ENCODE data around the gene TBC1D22B.

TBC1D22B gene

DNA sequence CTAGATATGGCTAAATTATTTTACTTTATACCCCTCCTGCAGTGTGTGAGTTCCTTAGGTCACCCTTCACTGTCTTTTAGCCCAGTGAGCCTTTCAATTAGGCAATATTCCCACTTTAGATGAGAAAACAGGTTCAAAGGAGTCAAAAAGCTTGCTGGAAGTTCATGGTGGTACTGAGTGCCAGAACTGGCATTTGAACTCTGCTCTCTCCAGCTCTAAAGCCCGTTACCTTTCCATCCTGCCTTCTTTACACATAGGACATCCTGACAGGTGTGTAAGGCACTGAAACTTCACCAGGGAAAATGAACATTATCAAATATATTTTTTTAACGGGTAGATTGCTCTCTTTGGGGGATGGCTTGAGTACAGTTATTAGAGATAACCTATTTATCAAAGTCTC, 11.5 kb downstream of the TBC1D22B start:
- Histone ChIP-seq H2AFZ (ENCODE audit: low read length, unreplicated experiment) (no peak overlapping the region), H3K4me3 (ENCODE audit: low read depth, low read length) (no peak overlapping the region), H3K4me1 (ENCODE audit: control insufficient read depth, insufficient read depth, low read length, unreplicated experiment) (no peaks in the 10 kb centered on the region), H3K79me2 (ENCODE audit: control insufficient read depth, insufficient read depth, low read length, unreplicated experiment) (no peaks in the 10 kb centered on the region), H3K27ac (ENCODE audit: low read depth, low read length) (no peak overlapping the region), H3K27me3 (ENCODE audit: insufficient read depth, low read length) (no peaks in the 10 kb centered on the region), H3K36me3 (ENCODE audit: insufficient read depth, low read length) (peaks cover 24% of the 10 kb centered on the region)

DNA sequence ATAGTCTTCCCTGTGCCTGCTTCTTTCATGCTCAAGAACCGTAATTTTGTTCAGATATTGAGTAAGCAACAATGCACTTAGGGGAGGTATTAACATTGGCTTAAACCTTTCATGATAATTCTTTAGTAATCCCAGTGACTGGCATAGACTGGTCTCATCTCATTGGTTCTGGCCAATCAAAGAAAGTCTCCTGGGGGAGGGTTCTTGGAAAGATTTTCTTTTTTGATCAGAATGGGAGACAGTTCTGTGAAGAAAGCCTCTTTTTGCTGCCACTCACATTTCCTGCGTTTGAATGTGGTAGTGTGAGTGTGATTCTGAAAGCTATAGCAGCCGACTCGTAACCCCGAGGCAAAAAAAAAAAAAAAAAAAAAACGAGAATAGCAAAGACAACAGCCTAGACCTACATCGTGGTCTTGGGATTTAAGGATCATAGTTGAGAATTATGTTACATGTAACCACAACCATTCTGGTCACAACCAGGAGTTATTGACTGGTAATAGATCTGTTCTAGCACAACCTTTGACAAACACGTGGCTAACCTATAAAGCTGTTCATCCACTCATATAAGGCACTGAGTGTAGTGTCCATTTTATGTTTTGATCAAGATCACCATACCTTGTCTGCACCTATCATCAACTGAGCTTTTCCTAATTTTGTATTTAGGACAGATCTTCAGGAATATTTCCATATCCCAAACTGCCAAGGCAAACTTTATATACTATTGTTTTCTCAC, 15.4 kb downstream of the TBC1D22B start:
- 0 out of 2 replicates have a peak, but pooled peaks cover 5% of the 10 kb centered on the region for H3K36me3 ChIP-seq (ENCODE audit: insufficient read depth, low read length)
- H3K27ac ChIP-seq (ENCODE audit: low read depth, low read length) = no peak overlapping the region
- no peaks in the 10 kb centered on the region for H3K79me2 ChIP-seq (ENCODE audit: control insufficient read depth, insufficient read depth, low read length, unreplicated experiment)
- H2AFZ ChIP-seq (ENCODE audit: low read length, unreplicated experiment) = no peak overlapping the region
- no peaks in the 10 kb centered on the region for H3K27me3 ChIP-seq (ENCODE audit: insufficient read depth, low read length)
- H3K4me1 ChIP-seq (ENCODE audit: control insufficient read depth, insufficient read depth, low read length, unreplicated experiment) = no peaks in the 10 kb centered on the region
- H3K4me3 ChIP-seq (ENCODE audit: low read depth, low read length) = no peak overlapping the region

DNA sequence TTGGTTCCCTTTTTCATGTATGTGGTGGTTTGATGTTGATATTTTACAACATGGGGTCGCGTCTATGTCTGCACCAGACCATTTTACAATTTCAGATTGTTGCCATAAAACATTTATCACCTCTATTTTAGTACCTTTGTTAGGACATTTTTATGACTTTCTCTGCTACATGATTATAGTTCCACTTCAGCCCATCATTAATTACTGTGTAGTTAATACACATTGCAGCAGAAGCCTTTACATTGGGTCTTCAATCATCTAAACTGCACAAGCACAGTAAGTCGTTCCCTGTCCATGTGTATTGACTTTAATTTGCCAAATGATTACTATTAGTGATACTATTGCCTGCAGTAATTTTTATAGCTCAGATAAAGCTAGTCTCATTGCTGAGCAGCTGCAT, 16.1 kb downstream of the TBC1D22B start:
- Histone ChIP-seq H3K36me3 (ENCODE audit: insufficient read depth, low read length) (0 out of 2 replicates have a peak, but pooled peaks cover 4% of the 10 kb centered on the region), H3K4me1 (ENCODE audit: control insufficient read depth, insufficient read depth, low read length, unreplicated experiment) (no peaks in the 10 kb centered on the region), H2AFZ (ENCODE audit: low read length, unreplicated experiment) (no peak overlapping the region), H3K79me2 (ENCODE audit: control insufficient read depth, insufficient read depth, low read length, unreplicated experiment) (no peaks in the 10 kb centered on the region), H3K27me3 (ENCODE audit: insufficient read depth, low read length) (no peaks in the 10 kb centered on the region), H3K27ac (ENCODE audit: low read depth, low read length) (no peak overlapping the region), H3K4me3 (ENCODE audit: low read depth, low read length) (no peak overlapping the region)

DNA sequence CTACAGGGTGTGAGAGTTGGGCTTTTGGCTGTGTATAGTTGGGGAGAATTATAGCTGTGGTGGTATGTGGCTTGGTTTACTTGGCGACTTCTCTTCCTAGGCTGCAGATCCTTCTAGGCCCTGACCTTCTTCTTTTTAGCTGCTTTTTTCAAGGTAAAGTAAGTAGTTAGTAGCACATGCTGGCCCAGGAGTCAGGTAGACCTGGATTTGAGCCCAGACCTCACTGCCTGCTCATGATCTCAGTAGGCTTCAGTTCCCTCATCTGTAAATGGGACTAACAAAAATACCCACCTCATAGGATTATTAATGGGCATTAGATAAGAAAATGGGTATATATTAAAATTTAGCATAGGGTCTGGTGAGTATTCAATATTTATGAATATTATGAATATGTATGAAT, 17.8 kb downstream of the TBC1D22B start:
- Histone ChIP-seq H3K36me3 (ENCODE audit: insufficient read depth, low read length) (no peaks in the 10 kb centered on the region), H3K79me2 (ENCODE audit: control insufficient read depth, insufficient read depth, low read length, unreplicated experiment) (no peaks in the 10 kb centered on the region), H2AFZ (ENCODE audit: low read length, unreplicated experiment) (no peak overlapping the region), H3K27me3 (ENCODE audit: insufficient read depth, low read length) (no peaks in the 10 kb centered on the region), H3K27ac (ENCODE audit: low read depth, low read length) (no peak overlapping the region), H3K4me1 (ENCODE audit: control insufficient read depth, insufficient read depth, low read length, unreplicated experiment) (no peaks in the 10 kb centered on the region), H3K4me3 (ENCODE audit: low read depth, low read length) (no peak overlapping the region)

DNA sequence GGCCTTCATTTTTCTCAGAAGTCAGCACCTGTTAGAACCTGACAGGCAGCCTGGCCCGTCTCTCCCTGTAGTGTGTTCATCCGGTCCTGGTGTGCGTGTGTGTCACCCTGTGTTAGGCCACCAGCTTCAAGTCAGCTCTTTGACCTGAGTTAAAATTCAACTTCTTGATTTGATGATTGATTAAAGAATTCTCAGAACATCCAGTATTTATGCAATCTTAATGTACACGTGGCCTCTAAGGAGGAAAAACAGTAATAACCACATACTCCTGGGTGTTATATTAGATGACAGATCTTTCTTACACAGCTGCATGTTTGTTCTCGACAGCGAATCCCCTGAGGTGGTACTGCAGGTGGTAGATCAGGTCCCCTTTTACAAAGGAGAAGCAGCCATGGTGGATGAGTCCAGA, 19.4 kb downstream of the TBC1D22B start:
- H3K79me2 ChIP-seq (ENCODE audit: control insufficient read depth, insufficient read depth, low read length, unreplicated experiment) = no peaks in the 10 kb centered on the region
- no peak overlapping the region for H2AFZ ChIP-seq (ENCODE audit: low read length, unreplicated experiment)
- H3K36me3 ChIP-seq (ENCODE audit: insufficient read depth, low read length) = no peaks in the 10 kb centered on the region
- no peak overlapping the region for H3K4me3 ChIP-seq (ENCODE audit: low read depth, low read length)
- no peaks in the 10 kb centered on the region for H3K27me3 ChIP-seq (ENCODE audit: insufficient read depth, low read length)
- H3K27ac ChIP-seq (ENCODE audit: low read depth, low read length) = no peak overlapping the region
- no peaks in the 10 kb centered on the region for H3K4me1 ChIP-seq (ENCODE audit: control insufficient read depth, insufficient read depth, low read length, unreplicated experiment)

GRCh38 chr6:37279366-37280134, 22.0 kb downstream of the TBC1D22B start:
- Histone ChIP-seq H3K27ac (ENCODE audit: low read depth, low read length) (no peak overlapping the region), H3K4me3 (ENCODE audit: low read depth, low read length) (no peak overlapping the region), H3K27me3 (ENCODE audit: insufficient read depth, low read length) (no peaks in the 10 kb centered on the region), H2AFZ (ENCODE audit: low read length, unreplicated experiment) (no peak overlapping the region), H3K36me3 (ENCODE audit: insufficient read depth, low read length) (peaks cover 8% of the 10 kb centered on the region; the same call in 1 of the 2 replicates), H3K4me1 (ENCODE audit: control insufficient read depth, insufficient read depth, low read length, unreplicated experiment) (no peaks in the 10 kb centered on the region), H3K79me2 (ENCODE audit: control insufficient read depth, insufficient read depth, low read length, unreplicated experiment) (no peaks in the 10 kb centered on the region)

GRCh38 chr6:37280162-37280887, 22.8 kb downstream of the TBC1D22B start:
- Histone ChIP-seq H3K79me2 (ENCODE audit: control insufficient read depth, insufficient read depth, low read length, unreplicated experiment) (no peaks in the 10 kb centered on the region), H3K36me3 (ENCODE audit: insufficient read depth, low read length) (peaks cover 8% of the 10 kb centered on the region; the same call in 1 of the 2 replicates), H2AFZ (ENCODE audit: low read length, unreplicated experiment) (no peak overlapping the region), H3K4me1 (ENCODE audit: control insufficient read depth, insufficient read depth, low read length, unreplicated experiment) (no peaks in the 10 kb centered on the region), H3K4me3 (ENCODE audit: low read depth, low read length) (no peak overlapping the region), H3K27me3 (ENCODE audit: insufficient read depth, low read length) (no peaks in the 10 kb centered on the region), H3K27ac (ENCODE audit: low read depth, low read length) (no peak overlapping the region)

- Histone ChIP-seq H3K27me3 (ENCODE audit: insufficient read depth, low read length) (no peaks in the 10 kb centered on the region), H3K36me3 (ENCODE audit: insufficient read depth, low read length) (peaks cover 13% of the 10 kb centered on the region), H3K4me3 (ENCODE audit: low read depth, low read length) (no peak overlapping the region), H2AFZ (ENCODE audit: low read length, unreplicated experiment) (no peak overlapping the region), H3K79me2 (ENCODE audit: control insufficient read depth, insufficient read depth, low read length, unreplicated experiment) (no peaks in the 10 kb centered on the region), H3K27ac (ENCODE audit: low read depth, low read length) (no peak overlapping the region), H3K4me1 (ENCODE audit: control insufficient read depth, insufficient read depth, low read length, unreplicated experiment) (no peaks in the 10 kb centered on the region)
Observed at GRCh38 chr6:37282371-37282770, 24.8 kb downstream of the TBC1D22B start.

DNA sequence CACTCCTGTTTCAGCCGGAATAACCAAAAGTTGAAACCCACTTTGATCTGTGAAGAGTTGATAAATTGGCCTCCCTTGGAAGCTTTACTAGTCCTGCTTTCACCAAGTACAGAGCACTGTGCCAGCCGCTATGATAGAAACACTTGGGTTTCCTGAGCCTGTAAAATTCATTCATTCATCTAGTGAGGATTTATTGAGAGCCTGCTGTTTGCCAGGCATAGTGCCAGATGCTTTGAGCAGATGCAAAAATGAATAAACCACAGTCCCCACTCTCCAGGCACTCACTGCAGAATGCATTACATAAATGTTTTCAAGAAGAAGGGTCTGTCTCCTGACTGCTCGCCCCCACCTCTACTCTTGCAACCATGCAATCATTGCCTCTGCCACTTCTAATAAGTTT, 25.7 kb downstream of the TBC1D22B start:
- no peaks in the 10 kb centered on the region for H3K4me1 ChIP-seq (ENCODE audit: control insufficient read depth, insufficient read depth, low read length, unreplicated experiment)
- H3K36me3 ChIP-seq (ENCODE audit: insufficient read depth, low read length) = peaks cover 15% of the 10 kb centered on the region
- H2AFZ ChIP-seq (ENCODE audit: low read length, unreplicated experiment) = no peak overlapping the region
- no peaks in the 10 kb centered on the region for H3K79me2 ChIP-seq (ENCODE audit: control insufficient read depth, insufficient read depth, low read length, unreplicated experiment)
- no peaks in the 10 kb centered on the region for H3K27me3 ChIP-seq (ENCODE audit: insufficient read depth, low read length)
- H3K4me3 ChIP-seq (ENCODE audit: low read depth, low read length) = no peak overlapping the region
- H3K27ac ChIP-seq (ENCODE audit: low read depth, low read length) = no peak overlapping the region

DNA sequence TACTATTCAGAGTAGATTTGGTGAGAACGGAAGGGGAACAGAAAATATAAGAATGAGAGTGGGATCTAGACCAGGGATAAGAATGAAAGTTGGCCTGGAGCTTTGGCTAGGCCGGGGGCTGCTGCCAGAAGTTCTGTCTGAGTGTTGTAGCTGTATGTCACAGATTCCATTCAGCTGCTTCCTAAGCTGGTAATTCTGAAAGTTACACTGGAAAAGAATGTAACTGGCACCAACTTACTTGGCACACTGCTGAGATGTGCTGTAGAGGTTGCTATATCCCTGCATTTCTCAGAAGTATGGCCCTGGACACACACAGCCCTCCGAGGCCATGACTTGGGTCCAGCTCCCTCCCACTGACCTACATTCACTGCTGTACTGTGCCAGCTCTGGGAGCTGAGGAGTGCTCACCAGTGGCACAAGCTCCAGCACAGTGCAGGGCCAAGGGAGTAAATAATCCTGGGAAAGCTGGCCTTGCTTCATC, 26.1 kb downstream of the TBC1D22B start:
- H3K27me3 ChIP-seq (ENCODE audit: insufficient read depth, low read length) = no peaks in the 10 kb centered on the region
- H3K36me3 ChIP-seq (ENCODE audit: insufficient read depth, low read length) = peaks cover 15% of the 10 kb centered on the region
- no peaks in the 10 kb centered on the region for H3K4me1 ChIP-seq (ENCODE audit: control insufficient read depth, insufficient read depth, low read length, unreplicated experiment)
- no peak overlapping the region for H2AFZ ChIP-seq (ENCODE audit: low read length, unreplicated experiment)
- H3K79me2 ChIP-seq (ENCODE audit: control insufficient read depth, insufficient read depth, low read length, unreplicated experiment) = no peaks in the 10 kb centered on the region
- H3K27ac ChIP-seq (ENCODE audit: low read depth, low read length) = no peak overlapping the region
- no peak overlapping the region for H3K4me3 ChIP-seq (ENCODE audit: low read depth, low read length)
